C4-2B (cell line): Measurements from ENCODE around the gene TUB.

ENCODE experiments used
- ZFX ChIP-seq: fragments of 450-650 bp; IDR thresholded peaks from 2 replicates; pipeline ENCODE4 v1.6.1; 2017
- TF ChIP-seq, protein P1 (sequence below): fragments of 450-650 bp; conservative IDR thresholded peaks from 2 replicates; pipeline ENCODE4 v1.5.1; 2017; ENCODE audit warnings: mild to moderate bottlenecking

DNA sequence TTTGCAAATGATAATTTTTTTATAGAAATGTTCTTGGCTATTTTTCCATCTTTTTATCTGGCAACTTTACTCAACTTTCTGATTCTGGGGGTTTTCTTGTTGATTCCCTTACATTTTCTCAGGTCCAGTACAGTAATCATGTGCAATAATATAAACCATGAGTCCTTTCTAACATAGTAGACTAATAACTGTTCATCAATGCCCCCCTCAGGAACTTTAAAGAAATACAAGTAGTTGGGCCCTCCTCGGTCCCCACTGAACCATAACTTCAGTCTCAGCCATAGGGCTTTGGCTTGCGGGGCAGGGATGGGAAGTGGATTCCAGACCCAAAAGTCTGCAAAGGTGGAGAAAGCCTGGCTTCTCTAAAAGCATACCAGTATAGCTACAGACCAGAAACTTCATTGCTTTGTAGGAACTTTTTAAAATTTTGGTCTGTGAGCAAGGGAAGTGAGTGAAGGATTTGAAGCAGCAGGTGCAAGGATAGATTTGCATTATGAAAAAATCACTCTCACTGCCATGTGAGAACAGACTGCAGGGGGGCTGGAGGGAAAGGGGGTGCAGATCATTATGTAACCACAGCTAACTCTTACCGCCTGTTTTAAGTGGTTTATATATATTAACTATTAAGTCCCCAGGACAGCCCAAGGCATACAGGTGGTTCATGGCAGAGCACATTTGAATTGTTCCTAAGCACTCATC lies 10.4 kb upstream of the TUB start:
- TF ChIP-seq, protein P1, sequence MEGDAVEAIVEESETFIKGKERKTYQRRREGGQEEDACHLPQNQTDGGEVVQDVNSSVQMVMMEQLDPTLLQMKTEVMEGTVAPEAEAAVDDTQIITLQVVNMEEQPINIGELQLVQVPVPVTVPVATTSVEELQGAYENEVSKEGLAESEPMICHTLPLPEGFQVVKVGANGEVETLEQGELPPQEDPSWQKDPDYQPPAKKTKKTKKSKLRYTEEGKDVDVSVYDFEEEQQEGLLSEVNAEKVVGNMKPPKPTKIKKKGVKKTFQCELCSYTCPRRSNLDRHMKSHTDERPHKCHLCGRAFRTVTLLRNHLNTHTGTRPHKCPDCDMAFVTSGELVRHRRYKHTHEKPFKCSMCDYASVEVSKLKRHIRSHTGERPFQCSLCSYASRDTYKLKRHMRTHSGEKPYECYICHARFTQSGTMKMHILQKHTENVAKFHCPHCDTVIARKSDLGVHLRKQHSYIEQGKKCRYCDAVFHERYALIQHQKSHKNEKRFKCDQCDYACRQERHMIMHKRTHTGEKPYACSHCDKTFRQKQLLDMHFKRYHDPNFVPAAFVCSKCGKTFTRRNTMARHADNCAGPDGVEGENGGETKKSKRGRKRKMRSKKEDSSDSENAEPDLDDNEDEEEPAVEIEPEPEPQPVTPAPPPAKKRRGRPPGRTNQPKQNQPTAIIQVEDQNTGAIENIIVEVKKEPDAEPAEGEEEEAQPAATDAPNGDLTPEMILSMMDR = peak; percentile 32
- no peak for TF ChIP-seq ZFX
